Stimulated activated CD4-positive, alpha-beta T cell treated with anti-CD3 and anti-CD28 coated beads, Interleukin-2, amount 100 ng/mL, for 4 hours (primary cell): Measurements from ENCODE around the gene ENTPD7.

Experiments used
- DNase-seq: peaks from one replicate; pipeline ENCODE4 v3.0.0-alpha.2; 2020; ENCODE audit warnings: low read depth

Gene ENTPD7

DNA sequence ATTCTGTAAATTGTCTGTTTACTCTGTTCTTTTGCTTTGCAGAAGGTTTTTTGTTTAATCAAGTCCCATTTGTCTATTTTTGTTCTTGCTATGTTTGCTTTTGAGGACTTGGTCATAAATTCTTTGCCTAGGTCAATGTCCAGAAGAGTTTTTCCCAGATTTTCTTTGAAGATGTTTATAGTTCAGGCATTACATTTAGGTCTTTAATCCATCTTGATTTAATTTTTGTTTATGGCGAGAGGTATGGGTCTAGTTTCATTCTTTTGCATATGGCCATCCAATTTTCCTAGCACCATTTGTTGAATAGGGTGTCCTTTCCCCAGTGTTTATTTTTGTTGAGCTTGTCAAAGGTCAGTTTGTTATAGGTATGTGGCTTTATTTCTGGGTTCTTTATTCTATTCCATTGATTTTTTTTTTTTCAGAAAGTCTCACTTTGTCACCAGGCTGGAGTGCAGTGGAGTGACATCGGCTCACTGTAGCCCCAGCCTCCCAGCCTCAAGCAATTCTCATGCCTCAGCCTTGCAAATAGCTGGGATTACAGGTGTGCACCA is 11.6 kb upstream of the ENTPD7 start:
- no peak for DNase-seq

DNA sequence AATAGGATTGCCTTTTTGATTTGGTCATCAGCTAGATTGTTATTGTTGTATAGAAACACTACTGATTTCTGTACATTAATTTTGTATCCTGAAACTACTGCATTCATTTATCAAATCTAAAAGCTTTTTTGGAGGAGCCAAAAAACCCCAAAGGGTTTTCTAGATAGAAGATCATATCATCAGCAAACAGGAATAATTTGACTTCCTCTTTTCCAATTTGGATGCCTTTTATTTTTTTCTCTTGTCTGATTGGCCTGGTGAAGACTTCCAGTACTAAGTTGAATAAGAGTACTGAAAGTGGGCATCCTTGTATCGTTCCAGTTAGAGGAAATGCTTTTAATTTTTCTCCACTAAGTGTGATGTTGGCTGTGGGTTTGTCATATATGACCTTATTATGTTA is 10.6 kb upstream of the ENTPD7 start:
- no peak for DNase-seq

DNA sequence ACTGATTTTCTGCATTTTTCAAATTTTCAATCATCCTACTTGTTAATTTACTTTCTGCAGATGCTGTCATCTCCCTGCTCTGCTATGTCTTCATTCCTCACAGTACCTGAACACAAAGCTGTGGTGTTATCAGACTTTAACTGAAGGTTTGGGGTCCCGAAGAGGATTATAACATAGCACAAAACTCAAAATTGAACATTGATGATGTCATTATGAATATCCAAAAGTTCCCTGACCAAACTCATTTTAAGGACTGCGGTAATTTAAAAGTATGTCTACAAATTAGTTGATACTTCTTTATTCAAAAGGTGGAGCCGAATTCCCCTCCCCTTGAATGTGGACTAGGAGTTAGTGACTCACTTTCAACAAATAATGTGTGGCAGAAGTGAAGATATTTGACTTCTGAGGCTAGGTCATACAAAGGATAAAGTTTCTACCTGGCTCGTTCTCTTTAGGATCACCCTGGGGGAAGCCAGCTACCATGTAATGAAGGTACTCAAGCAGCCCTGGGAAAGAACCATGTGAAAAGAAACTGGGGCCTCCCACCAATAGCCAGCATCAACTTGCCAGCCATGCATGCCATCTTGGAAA is 6.4 kb upstream of the ENTPD7 start:
- no peak for DNase-seq

DNA sequence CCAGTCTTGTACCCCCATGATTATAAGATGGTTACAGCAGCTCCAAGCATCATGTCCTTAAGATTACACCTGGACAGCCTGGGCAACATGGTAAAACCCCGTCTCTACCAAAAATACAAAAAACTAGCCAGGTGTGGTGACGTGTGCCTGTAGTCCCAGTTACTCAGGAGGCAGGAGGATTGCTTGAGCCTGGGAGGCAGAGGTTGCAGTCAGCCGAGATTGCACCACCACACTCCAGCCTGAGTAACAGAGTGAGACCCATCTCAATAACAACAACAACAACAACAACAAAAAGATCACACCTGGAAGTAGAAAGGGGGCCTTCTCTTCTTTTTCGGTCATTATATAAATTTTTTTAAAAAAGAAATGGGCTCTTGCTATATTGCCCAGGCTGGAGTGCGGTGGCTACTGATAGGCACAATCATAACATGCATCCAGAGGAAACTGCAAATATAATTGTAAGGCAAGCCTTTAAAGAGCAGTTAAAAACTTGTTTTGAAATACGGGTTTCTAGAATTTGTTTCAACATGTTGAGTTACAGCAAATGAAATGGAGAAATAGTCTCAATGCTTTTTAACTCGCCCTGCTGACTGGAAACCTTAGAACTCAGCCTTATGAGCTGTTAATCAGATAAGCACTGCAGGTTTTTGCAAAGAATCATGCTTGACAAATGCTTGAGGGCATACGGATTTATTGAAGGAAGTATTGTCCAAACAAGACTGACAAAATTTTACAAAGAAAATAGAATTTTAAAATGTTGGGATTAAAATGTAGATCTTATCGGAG is 4.7 kb upstream of the ENTPD7 start:
- no peak for DNase-seq

DNA sequence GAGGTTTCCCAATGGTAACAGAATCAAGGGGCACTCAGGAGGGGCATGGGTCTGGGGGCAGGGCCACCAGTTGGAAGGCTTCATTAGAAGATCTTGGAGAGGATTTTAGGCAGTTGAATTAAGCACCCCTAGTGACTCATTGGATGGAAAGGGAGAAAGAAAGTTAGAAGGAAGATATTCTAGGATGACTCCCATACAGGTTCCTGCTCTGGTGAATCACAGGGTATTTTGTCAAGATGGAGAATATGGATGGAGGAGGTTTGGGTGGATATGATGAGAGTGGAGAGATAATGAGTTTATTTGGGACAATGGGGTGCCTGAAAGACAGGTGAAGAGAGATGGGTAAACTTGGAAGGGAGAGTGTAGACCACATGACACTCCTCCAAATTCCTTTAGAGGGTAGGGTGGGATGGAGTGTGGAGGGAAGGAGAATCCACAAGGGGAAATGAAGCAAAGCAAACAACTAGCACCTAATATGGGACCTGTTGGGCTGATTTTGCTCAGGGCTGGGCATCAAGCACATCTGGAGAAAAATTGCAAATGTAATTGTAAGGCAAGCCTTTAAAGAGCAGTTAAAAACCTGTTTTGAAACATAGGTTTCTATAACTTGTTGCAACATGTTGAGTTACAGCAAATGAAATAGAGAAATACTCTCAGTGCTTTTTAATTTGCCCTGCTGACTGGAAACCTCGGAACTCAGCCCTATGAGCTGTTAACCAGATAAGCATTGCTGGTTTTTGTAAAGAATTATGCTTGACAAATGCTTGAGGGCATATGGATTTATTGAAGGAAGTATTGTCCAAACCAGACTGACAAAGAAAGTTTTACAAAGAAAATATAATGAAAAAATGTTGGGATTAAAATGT is 2.9 kb upstream of the ENTPD7 start:
- DNase-seq, result no peak

DNA sequence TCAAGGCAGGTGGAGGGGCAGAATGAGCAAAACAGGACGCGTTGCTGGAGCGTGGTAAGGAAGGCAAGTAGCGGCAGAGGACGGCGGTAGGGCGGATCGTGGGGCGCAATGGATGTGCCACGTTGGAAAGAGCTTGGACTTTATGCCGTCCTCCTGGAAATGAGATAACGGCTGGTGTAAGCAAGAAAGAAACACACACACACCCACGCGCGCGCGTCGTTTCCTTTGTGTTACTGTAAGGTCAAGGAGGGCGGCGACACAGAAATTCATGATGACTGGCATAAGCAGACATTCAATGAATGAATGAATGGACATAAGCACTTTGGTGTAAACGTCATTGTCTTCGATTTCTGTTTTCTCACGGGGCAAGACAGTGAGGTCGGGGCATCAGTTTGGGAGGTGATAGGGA is 683 bp upstream of the ENTPD7 start:
- DNase-seq, result peak; percentile 49

DNA sequence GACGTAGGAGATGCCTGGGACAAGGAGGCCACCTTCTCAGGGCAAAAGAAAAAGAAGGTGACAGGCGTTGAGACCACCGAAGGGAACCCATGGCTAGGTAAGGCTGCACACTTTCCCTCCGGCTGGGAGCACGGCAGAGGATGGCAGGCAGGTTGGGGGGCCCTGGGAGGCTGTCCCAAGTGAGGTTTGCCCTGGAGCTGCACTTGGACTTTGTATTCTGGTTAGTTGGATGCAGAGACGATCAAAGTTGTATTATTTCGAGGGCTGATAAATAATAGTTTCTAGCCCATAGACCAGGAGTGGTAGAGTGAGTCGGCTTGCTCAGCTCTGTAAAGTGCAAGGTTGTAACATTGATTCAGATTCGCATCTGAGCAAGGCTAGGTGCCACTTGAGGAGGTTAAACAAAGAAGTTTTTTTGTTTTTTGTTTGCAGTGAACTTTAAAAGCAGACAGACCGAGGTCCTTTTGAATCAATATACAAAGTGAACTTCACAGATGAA is 608 bp downstream of the ENTPD7 start:
- DNase-seq, result no peak

DNA sequence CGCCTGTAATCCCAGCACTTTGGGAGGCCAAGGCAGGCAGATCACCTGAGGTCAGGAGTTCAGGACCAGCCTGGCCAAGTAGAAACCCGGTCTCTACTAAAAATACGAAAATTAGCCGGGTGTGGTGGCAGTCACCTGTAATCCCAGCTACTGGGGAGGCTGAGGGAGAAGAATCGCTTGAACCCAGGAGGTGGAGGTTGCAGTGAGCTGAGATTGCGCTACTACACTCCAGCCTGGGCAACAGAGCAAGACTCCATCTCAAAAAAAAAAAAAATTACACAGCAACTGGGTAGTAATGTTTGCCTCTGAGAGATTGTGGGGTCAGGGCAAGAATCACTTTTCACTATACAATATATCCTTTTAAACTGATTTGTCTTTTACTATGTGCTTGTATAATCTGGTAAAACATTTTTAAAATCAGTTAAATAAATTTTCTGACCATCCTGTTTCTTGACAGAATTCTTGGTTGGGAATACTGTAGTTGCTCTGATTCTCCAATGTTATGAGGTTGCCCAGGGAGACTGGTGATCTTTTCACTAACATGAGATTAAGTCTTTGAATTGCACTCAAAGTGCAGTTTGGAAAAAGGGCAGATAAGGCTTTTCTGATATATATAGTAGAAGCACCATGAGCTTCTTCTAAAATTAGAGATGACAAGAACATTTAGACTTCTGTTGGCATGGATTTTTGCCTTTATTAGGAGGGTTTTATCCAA is 1.5 kb downstream of the ENTPD7 start:
- no peak for DNase-seq

DNA sequence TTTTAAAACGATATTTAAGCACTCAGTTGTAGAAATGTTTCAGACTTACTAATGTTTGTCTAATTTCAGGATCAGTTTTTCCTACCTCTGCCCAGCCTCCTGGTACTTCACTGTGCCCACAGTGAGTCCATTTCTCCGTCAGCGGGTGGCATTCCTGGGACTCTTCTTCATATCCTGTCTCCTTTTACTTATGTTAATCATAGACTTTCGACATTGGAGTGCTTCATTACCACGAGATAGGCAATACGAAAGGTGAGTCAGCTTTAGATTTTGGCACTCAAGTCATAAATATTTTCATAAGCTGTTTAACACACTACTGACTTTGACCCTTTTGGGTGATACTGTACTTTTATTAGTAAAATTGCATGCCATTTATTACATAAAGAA is 2.1 kb downstream of the ENTPD7 start:
- no peak for DNase-seq

DNA sequence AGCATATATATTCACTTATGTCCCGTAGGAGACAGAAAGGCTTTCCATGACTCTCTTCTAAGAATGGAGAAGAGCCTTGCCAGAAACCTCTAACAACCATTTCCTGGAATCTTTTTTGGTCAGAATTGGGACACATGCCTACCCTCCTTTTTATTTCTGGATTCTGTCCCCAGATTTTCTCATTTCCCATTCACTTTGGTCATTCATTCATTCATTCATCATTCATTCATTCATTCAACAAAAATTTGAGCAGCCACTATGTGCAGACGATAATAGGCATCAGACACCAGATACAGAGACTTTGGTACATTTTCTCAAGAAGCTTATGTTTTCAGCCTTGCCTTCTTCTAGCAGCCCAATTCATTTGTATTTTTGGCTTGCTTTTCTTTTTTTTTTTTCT is 6.0 kb downstream of the ENTPD7 start:
- no peak for DNase-seq

DNA sequence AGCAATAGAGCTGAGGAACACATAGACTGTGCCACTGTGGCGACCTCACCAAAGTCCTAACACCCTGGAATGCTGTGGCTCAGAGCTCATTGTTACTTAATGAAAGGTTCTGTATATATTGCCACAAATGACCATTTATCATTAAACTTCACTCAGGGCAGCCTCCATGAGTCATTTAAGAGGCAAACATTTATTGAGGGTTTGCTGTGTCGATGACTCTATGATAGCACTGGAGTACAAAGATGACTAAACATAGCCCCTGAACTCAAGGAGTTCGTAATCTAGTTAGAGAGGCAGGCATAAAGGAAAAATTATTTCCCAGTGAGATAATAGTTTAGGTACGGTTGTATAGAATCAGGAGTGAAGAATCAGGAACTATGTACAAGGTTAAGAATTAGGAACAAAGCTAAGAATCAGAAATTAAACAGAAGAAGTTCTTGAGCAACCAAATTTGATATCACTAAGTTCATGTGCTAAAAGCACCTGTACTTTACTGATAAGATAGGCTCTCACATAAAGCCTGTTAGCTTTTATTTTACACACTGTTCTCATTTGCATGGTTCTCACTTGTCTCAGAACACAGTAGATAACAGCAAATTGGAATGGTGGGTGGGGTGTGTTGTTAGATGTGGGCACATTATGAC is 7.9 kb downstream of the ENTPD7 start:
- DNase-seq, result no peak

DNA sequence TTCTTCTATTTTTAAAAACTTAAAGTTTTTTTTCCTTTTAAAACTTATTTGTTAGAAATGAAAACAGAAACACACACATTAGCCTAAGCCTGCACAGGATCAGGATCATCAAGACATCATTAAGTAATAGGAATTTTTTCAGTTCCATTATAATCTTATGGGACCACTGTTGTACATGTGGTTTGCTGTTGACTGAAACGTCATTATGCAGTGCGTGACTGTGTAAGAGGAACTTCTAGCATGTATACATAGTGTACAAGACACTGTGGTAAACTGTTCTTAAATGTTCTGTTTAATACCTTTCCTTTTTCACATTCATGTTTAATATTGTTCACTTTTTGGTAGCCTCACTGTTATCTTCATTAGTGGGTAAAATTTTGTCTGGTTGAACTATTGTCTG is 12.1 kb downstream of the ENTPD7 start:
- no peak for DNase-seq

DNA sequence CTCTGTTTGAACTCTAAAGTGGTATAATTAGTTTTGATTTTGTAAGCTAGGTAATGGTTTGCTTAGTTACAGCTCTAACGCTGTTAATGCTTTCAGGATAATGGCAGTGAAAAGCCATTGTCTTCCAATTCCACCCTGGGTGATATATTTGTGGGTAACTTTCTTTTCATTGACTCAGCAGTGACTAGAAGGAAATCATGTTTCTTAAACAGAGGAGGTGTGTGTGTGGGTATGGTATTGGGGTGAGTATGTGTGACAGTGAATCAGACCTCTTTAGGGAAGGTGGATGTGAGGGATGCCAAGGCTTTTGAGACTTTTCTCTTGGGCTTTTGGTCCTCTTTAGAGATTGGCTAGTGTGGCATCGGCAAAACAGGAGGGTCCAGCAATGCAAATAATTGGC is 13.6 kb downstream of the ENTPD7 start:
- DNase-seq, result no peak

DNA sequence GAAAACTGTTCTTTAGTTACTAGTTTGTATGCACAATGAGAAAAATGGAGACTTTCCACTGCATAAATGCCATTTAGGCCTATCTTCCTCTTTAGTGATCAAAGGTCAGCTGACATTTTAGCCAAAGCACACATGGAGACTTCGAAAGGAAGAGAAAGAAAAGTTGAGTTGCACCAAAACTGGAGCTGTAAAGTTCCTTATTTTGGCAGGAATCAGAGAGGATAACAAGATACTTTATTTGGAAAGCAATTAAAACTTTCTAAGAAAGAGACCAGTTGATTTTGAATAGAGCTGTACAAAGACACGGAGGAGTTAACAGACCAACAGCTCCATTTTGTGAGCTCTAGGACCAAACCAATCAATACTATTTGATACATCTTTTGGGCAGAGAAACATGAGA is 14.2 kb downstream of the ENTPD7 start:
- DNase-seq, result no peak

DNA sequence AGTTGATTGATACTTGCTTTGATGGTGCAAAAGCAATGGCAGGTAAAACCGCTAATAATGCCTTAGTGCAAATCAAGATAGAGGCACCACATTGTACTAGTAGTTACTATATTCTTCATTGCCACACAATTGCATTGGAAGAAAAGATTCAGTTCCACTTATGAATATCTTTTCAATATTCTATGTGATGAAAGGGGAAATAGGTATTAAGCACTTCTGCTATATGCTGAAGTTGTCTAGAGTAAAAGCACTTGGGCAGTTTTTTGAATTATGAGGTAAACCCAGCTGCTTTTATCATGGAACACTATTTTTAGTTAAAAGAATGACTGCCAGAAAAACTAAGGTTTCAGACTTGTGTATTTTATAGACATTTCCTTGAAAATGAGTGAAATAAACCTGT is 15.5 kb downstream of the ENTPD7 start:
- DNase-seq, result no peak

DNA sequence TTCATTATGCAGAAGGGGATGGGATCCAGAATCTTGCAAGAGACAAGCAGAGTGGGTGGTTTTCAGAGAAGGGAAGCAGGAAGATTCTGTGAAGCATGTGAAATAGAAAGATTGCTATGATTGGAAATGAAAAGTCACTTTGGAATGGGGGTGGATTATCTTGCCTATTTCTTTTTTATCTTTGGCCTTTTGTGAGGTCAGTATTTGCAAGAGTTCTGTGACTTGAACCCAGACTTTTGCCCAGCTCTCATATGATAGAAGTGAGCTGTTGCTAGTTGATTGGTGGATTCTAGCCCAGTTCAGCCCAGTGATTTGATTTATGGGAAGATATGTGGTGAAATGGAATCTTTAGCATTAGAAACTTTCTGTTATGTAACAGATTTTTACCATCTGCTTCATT is 17.1 kb downstream of the ENTPD7 start:
- DNase-seq, result no peak

DNA sequence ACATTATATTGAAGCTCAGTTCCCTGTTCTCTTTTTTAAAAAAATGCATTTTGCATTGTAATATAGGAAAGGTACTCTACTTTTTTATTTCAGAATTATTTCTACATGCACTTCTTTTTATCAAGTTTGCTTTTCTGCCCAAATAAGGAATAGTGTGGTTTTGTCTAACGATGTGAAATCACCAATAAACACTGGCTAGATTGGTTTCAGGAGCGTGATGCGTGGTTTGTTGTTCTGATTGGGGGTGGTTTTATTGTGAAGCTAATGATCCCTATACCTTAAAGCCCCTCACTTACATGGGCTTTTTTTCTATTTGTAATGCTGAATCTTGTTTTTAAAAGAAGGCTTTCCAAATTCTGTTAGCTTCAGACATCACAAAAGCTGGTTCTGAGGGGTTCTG is 17.6 kb downstream of the ENTPD7 start:
- DNase-seq, result no peak

DNA sequence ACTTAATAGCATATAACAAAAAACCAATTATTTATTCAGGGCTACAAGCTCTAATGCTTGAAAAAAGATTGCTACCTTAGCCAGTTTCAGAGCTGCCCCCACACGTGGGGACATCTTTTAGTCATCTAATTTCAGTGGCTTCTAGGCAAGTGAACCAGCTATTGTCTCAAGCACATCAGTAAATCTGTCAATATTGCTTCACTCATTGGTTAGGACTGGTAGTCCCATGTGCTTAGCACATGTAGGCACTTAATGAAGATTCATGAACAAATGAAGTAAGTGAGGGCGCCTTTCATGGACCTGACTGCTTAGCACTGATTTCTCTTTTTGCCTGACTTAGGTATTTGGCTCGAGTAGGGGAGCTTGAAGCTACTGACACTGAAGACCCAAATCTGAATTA is 19.6 kb downstream of the ENTPD7 start:
- DNase-seq, result no peak

DNA sequence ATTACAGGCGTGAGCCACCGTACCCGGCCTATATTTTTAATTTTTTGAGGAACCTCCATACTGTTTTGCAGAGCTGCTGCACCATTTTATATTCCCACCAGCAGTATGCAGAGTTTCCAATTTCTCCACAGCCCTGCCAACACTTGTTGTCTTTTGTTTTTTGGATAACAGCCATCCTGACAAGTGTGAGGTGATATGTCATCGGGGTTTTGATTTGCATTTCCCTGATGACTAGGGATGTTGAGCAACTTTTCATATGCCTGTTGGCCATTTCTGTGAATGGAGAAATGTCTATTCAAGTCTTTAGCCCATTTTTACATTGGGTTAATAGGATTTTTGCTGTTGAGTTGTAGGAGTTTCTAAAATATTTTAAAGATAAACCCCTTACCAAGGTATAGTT is 22.2 kb downstream of the ENTPD7 start:
- no peak for DNase-seq

DNA sequence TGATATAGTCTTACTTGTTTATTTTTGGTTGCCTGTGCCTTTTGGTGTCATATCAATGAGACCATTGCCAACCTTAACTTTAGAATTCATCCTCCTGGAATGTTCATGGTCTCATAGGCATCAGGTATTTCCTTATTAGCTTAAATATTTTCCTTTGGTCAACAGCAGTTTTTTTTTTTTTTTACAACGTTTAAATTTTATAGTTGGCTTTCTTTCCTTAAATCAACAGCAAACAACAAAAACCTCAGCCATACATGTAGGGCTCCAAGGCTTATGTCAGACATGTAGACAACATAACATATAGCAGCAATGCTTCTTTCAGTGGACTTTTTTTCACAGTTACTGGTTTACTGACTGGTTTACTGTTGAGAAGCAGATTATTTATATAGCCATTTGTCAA is 22.7 kb downstream of the ENTPD7 start:
- DNase-seq, result no peak

DNA sequence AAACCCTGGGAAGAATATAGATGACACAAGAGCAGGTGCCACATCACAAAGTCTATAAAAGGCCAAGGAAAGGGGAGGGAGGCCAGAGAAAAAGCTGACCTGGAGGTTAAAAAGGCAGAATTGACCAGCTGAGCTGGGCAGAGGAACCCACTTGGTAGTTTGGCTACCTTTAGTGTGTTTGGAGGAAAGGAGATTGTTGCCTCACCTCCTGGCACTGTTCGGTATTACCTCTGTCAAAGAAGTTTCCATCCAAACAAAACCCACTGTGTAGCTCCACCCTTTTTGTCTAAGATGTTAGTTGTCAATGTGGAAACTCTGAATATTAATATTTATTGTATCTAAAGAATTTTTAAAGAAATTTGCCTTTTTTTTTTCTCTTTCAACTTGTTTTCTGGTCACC is 23.4 kb downstream of the ENTPD7 start:
- DNase-seq, result no peak

DNA sequence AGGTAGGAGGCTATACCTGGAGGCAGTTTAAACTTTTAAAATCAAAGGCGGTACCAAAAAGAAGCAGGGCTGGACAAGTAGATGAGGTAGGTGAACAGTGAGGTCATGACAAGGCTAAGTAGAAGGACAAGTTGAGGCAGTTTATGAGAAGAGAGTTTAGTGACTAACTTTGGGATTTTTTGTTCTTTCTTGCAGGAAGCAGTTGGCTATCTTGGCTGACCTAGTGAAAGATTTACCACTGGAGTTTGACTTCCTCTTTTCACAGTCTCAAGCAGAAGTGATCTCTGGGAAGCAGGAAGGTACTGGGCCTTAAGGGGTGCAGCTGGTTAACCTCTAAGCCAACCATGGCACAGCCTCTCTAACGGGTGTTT is 26.3 kb downstream of the ENTPD7 start:
- DNase-seq, result no peak
